Colonic mucosa (tissue), 4 donors: ENCODE results near the gene SMAP1. TPM values are rescaled to one million over a fixed set of nuclear protein-coding genes. Genes with fewer than 3 reads are reported as not detected.

ENCODE experiments used
- DNase-seq: peaks from one replicate; pipeline ENCODE4 v3.0.0-alpha.2; 2020
- H3K27ac ChIP-seq: fragments of 200-600 bp; one replicate; pipeline ENCODE4 v1.8.0; 2021
- H3K27me3 ChIP-seq: fragments of 200-600 bp; one replicate; pipeline ENCODE4 v1.8.0; 2021
- H3K36me3 ChIP-seq: fragments of 200-600 bp; one replicate; pipeline ENCODE4 v1.8.0; 2021
- H3K4me1 ChIP-seq: fragments of 200-600 bp; one replicate; pipeline ENCODE4 v1.8.0; 2021; ENCODE audit warnings: mild to moderate bottlenecking
- H3K4me3 ChIP-seq: fragments of 200-600 bp; one replicate; pipeline ENCODE4 v1.8.0; 2021
- H3K9ac ChIP-seq, 2 donors: one replicate each; pipeline ENCODE4 v1.7.0; 2013; ENCODE audit warnings: control low read depth in 2 of 2, low read depth in 2 of 2, low read length in 2 of 2
- H3K9me3 ChIP-seq: fragments of 200-600 bp; one replicate; pipeline ENCODE4 v1.8.0; 2021
- intact Hi-C: fragments of 100-400 bp; cut with DNase I; formaldehyde crosslinking; loops from one replicate; pipeline ENCODE4 v1.14.1; 2022
- total RNA-seq, 2 donors: library from RNA; stranded (reverse); fragmentation: NEBNext Ultra II Directional in 1 of 2; extraction: Animal tissue kit (Norgen Biotek cat#: 25700) in 1 of 2; gene quantifications; one replicate each; pipeline ENCODE4 v1.2.1, GENCODE V29; 2021
- TF ChIP-seq, protein P1 (sequence below): fragments of 200-600 bp; IDR thresholded peaks from one replicate; pipeline ENCODE4 v1.8.0; 2022; ENCODE audit warnings: antibody characterized with exemption, mild to moderate bottlenecking
- donor health status: healthy.
- donor health status: DM: no; HTN: no; CAD: no.
- donor health status: DM: no; HTN: no; CAD: no.

Gene SMAP1
- 10 to 100 TPM; 42.3 to 62.8 TPM for total RNA-seq

DNA sequence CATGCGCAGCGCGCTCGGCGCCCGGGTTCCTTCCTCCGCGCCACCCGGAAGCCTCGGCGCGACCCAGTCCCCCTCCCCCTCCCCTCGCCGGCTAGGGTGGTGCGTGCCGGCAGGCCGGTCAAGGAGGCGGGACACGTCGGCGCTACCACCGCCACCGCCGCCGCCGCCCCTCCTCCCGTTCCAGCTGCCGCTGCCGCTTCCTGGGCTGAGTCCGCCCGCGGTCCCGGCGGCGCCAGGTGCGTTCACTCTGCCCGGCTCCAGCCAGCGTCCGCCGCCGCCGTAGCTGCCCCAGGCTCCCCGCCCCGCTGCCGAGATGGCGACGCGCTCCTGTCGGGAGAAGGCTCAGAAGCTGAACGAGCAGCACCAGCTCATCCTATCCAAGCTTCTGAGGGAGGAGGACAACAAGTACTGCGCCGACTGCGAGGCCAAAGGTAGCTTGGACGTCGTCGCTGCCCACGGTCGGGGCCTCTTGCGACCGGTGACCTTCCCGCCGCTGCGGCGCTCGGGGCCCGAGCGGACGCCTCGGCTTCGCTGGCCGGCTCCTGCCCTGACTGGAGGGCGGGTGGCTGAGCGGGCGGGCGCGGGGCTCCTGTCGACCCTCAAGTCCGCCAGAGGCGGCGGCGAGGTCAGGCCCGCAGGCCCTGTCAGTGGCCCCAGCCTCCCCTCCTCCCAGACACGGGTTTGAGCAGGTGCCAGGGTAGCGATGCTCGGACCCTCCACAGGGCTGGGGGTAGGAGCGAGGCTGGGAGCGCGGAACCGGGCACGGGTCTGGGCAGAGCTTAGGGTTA lies at the start of gene SMAP1:
TSS of gene SMAP1 (plus strand) at position 173 of the 788 bp plus-strand sequence. CDS start at position 314, 141 bp downstream.
- peak; percentile 97 for DNase-seq
- H3K9me3 ChIP-seq, result no peaks in the 10 kb centered on the region
- peak within 1 kb of the TSS; percentile 84 to 93 for H3K9ac ChIP-seq
- no peaks in the 10 kb centered on the region for H3K27me3 ChIP-seq
- H3K36me3 ChIP-seq, result no peaks in the 10 kb centered on the region
- H3K27ac ChIP-seq, result peak within 1 kb of the TSS; percentile 93
- TF ChIP-seq, protein P1, sequence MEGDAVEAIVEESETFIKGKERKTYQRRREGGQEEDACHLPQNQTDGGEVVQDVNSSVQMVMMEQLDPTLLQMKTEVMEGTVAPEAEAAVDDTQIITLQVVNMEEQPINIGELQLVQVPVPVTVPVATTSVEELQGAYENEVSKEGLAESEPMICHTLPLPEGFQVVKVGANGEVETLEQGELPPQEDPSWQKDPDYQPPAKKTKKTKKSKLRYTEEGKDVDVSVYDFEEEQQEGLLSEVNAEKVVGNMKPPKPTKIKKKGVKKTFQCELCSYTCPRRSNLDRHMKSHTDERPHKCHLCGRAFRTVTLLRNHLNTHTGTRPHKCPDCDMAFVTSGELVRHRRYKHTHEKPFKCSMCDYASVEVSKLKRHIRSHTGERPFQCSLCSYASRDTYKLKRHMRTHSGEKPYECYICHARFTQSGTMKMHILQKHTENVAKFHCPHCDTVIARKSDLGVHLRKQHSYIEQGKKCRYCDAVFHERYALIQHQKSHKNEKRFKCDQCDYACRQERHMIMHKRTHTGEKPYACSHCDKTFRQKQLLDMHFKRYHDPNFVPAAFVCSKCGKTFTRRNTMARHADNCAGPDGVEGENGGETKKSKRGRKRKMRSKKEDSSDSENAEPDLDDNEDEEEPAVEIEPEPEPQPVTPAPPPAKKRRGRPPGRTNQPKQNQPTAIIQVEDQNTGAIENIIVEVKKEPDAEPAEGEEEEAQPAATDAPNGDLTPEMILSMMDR, result no peak
- peak within 1 kb of the TSS; percentile 89 for H3K4me3 ChIP-seq
- intact Hi-C loops, result no loop called here
- peaks cover 9% of the 10 kb centered on the region for H3K4me1 ChIP-seq

DNA sequence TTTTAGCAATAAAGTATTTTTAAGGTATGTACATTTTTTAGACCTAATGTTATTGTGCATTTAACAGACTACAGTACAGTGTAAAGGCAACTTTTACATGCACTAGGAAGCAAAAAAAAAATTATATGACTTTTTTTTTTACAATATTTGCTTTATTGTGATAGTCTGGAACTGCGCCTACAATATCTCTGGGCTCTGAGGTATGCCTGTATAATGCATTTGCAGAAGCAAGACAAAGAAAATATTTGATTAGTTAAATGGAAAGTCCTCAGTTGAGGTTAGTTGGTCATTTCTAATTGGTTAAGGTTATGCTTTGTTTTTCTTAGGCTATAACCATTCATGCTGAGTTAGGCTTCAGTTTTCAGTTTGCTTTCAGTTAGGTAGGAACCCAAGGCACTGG lies 46.9 kb upstream of the SMAP1 start:
- Histone ChIP-seq H3K9me3 (no peaks in the 10 kb centered on the region), H3K9ac (no peak overlapping the region), H3K27me3 (no peaks in the 10 kb centered on the region), H3K4me1 (no peaks in the 10 kb centered on the region), H3K27ac (no peak overlapping the region), H3K36me3 (no peaks in the 10 kb centered on the region), H3K4me3 (no peak overlapping the region)
- intact Hi-C loops, result no loop called here
- TF ChIP-seq, protein P1, result no peak
- no peak for DNase-seq

DNA sequence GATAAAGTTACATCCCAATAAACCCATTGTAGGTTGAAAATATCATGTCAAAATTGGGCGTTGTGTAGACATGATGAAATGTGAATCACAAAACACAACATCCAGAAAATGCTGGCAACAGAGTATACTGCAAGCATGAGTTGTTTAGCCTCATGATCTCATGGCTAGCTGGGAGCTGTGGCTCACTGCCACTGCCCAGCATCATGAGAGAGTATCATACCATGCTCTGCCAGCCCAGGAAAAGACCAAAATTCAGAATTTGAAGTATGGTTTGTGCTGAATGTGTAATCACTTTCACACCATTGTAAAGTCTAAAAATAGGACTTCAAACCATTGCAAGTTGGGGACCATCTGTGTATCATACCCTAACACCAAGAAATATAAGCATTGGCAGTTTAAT lies 45.2 kb upstream of the SMAP1 start:
- intact Hi-C loops, result no loop called here
- Histone ChIP-seq H3K27me3 (no peaks in the 10 kb centered on the region), H3K4me3 (no peak overlapping the region), H3K9ac (no peak overlapping the region), H3K4me1 (no peaks in the 10 kb centered on the region), H3K36me3 (no peaks in the 10 kb centered on the region), H3K9me3 (no peaks in the 10 kb centered on the region), H3K27ac (no peak overlapping the region)
- TF ChIP-seq, protein P1, result no peak
- no peak for DNase-seq

DNA sequence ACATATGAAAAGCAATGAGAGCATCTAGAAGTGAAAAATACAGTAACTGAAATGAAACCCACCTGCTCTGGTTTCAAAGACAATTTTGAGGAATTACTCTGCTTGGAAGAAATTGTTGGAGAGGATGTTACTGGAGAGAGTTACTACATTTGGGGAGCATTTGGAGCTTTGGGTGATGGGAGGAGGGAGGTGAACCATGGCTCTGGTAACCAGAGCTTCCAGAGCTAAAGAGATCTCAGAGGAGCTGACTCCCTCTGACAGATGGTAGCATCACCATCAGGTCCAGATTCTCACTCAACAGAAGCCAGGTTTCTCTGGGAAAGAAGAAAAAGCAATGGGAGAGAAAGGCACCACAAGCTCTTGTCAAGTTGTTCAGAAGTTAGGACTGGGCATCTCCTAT lies 42.2 kb upstream of the SMAP1 start:
- intact Hi-C loops, result no loop called here
- Histone ChIP-seq H3K36me3 (no peaks in the 10 kb centered on the region), H3K4me3 (no peak overlapping the region), H3K9ac (no peak overlapping the region), H3K4me1 (no peaks in the 10 kb centered on the region), H3K27me3 (no peaks in the 10 kb centered on the region), H3K27ac (no peak overlapping the region), H3K9me3 (no peaks in the 10 kb centered on the region)
- no peak for DNase-seq
- TF ChIP-seq, protein P1, result no peak

DNA sequence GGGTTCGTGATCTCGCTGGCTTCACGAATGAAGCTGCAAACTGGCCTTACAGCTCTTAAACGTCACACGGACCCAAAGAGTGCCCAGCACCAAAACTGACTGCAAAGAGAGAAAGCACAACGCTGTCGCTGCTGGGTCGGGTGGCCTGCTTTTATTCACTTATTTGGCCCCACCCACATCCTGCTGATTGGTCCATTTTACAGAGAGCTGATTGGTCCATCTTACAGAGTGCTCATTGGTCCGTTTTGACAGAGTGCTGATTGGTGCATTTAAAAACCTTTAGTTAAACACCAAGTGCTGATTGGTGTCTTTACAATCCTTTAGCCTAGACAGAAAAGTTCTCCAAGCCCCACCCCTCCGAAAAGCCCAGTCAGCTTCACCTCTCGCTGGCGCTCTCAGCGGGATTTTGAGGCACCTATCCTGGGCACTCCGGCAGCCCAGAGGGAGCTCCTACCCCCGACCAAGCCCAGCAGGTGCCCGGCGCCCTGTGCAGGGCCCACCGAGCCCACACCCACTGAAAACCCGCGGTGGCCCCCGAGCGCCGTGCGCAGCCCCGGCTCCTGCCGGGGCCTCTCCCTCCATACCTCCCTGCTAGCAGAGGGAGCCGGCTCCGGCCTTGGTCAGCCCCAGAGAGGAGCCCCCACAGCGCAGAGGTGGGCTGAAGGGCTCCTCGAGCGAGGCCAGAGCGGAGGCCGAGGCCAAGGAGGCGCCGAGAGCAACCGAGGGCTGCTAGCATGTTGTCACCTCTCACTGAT lies 40.0 kb upstream of the SMAP1 start:
- H3K4me3 ChIP-seq, result no peak overlapping the region
- no peaks in the 10 kb centered on the region for H3K4me1 ChIP-seq
- H3K27me3 ChIP-seq, result no peaks in the 10 kb centered on the region
- TF ChIP-seq, protein P1, result no peak
- no peaks in the 10 kb centered on the region for H3K9me3 ChIP-seq
- H3K9ac ChIP-seq, result no peak overlapping the region
- H3K27ac ChIP-seq, result no peak overlapping the region
- intact Hi-C loops, result no loop called here
- DNase-seq, result no peak
- no peaks in the 10 kb centered on the region for H3K36me3 ChIP-seq
